Naive B cell (primary cell): ENCODE data around the gene SLC13A3. TPM values are rescaled to one million over a fixed set of nuclear protein-coding genes. Genes with fewer than 3 reads are reported as not detected.

Source experiments
- ATAC-seq, 2 donors: fragments of 150-1000 bp; cut with Tn5 transposase; 2 replicates each; pipeline ENCODE4 v1.10.0; 2021; ENCODE audit warnings: low read depth in 2 of 2, mild to moderate bottlenecking in 2 of 2, moderate library complexity in 2 of 2
- DNase-seq: peaks from one replicate; pipeline ENCODE4 v3.0.0; 2022
- H3K27ac Mint-ChIP-seq, 6 donors: one replicate each; pipeline ENCODE4 v1.8.0; 2020 to 2022; ENCODE audit warnings: mild to moderate bottlenecking in 6 of 6, mixed read lengths in 6 of 6, moderate library complexity in 5 of 6, inconsistent platforms in 2 of 6
- H3K27me3 Mint-ChIP-seq, 3 donors: one replicate each; pipeline ENCODE4 v1.8.0; 2021 to 2022; ENCODE audit warnings: mixed read lengths in 3 of 3, mild to moderate bottlenecking in 1 of 3
- H3K36me3 Mint-ChIP-seq, 2 donors: one replicate each; pipeline ENCODE4 v1.8.0; 2020 to 2022; ENCODE audit warnings: mixed read lengths in 2 of 2, inconsistent platforms in 1 of 2, mild to moderate bottlenecking in 1 of 2
- H3K4me1 Mint-ChIP-seq, 3 donors: one replicate each; pipeline ENCODE4 v1.8.0; 2020 to 2022; ENCODE audit warnings: mixed read lengths in 3 of 3, inconsistent platforms in 1 of 3, mild to moderate bottlenecking in 1 of 3, moderate library complexity in 1 of 3
- H3K4me3 Mint-ChIP-seq, 8 donors: one replicate each; pipeline ENCODE4 v1.8.0; 2020 to 2022; ENCODE audit warnings: mild to moderate bottlenecking in 8 of 8, mixed read lengths in 8 of 8, moderate library complexity in 8 of 8, inconsistent platforms in 2 of 8
- H3K9me3 Mint-ChIP-seq, 7 donors: one replicate each; pipeline ENCODE4 v1.8.0; 2020 to 2022; ENCODE audit warnings: mixed read lengths in 7 of 7, mild to moderate bottlenecking in 5 of 7, inconsistent platforms in 2 of 7, moderate library complexity in 1 of 7
- polyA plus RNA-seq, 6 donors: library from polyadenylated mRNA; unstranded; fragments of 300-500 nt; fragmentation: Illumina TruSeq; gene quantifications; one replicate each; pipeline ENCODE4 v1.2.3, GENCODE V29; 2021; ENCODE audit warnings: low read depth in 6 of 6

Gene SLC13A3, protein sequence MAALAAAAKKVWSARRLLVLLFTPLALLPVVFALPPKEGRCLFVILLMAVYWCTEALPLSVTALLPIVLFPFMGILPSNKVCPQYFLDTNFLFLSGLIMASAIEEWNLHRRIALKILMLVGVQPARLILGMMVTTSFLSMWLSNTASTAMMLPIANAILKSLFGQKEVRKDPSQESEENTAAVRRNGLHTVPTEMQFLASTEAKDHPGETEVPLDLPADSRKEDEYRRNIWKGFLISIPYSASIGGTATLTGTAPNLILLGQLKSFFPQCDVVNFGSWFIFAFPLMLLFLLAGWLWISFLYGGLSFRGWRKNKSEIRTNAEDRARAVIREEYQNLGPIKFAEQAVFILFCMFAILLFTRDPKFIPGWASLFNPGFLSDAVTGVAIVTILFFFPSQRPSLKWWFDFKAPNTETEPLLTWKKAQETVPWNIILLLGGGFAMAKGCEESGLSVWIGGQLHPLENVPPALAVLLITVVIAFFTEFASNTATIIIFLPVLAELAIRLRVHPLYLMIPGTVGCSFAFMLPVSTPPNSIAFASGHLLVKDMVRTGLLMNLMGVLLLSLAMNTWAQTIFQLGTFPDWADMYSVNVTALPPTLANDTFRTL
- under 1 TPM in 1 of 6 donors, not detected in 5; 0.53 TPM for polyA plus RNA-seq

DNA sequence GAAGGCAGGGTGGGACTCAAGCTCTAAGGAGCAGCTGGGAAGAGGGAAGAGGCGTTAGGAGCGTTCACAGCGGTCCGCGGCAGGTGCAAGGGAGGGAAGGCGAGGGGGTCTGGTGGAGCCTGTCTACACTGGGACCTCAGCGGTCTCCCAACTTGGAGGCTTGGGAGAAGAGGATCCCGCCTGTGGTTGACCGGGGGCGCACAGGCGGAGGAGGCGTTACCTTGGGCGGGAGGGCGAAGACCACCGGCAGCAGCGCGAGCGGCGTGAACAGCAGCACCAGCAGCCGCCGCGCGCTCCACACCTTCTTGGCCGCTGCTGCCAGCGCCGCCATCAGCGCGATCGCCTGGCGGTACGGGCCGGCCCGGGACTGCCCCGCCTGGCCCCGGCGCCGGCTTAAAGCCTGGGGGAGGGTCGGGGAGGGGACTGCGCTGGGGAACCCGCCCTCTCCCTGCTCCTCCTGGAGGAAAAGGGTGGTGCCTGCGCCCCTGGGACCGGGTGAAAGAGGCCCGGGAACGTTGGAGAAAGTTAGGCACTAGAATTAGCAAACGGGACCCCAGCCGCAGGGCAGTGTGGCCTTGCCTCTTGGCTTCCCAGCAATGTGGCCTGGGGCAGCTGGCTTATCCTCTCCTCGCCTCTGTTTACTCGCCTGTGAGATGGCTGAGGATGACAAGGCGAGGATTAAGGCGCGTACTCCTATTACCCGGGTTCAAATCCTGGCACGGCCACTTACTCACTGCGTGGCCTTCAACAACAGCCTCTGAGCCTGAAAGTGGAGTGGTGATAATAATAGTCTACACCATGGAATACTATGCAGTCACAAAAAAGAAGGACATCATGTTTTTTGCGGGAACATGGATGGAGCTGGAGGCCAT, at the start of gene SLC13A3:
Gene SLC13A3, minus strand, starts transcription at position 369 of the 872 bp plus-strand sequence. Its CDS starts 38 bp downstream, at position 331.
- Mint-ChIP-seq H3K36me3 (peaks cover 0 to 9% of the 10 kb centered on the region in 2 donors), H3K9me3 (peaks cover 0 to 11% (median 4%) of the 10 kb centered on the region in 7 donors), H3K27me3 (peaks cover 46 to 57% (median 49%) of the 10 kb centered on the region in 3 donors), H3K4me1 (peaks cover 0 to 4% (median 4%) of the 10 kb centered on the region in 3 donors), H3K4me3 (no peak within 1 kb of the TSS), H3K27ac (no peak within 1 kb of the TSS)
- ATAC-seq (no peak), DNase-seq (no peak)

DNA sequence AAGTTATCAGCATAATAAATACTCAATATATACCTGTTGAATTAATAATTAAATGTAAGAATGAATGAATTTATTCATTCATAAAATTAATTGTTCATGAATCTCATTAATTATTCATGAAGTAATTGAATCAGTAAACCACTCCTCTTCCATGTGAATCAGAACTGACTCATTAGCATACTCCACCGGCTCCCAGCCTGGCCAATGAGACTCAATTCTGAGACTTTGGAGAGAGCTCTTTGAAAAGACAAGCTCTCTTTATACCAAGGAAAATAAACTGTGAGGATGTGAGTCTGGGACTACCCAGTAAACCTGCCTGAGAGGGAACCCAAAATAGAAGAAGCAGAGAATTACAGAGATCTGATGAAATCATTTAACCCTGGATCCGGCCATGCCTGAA, 49.8 kb upstream of the SLC13A3 start:
- Mint-ChIP-seq H3K4me3 (no peak overlapping the region), H3K27me3 (peaks cover 29 to 50% (median 45%) of the 10 kb centered on the region in 3 donors), H3K36me3 (peaks cover 0 to 5% of the 10 kb centered on the region in 2 donors), H3K9me3 (peaks cover 0 to 9% (median 4%) of the 10 kb centered on the region in 7 donors), H3K27ac (no peak overlapping the region), H3K4me1 (no peaks in the 10 kb centered on the region)
- DNase-seq, result no peak
- no peak for ATAC-seq

DNA sequence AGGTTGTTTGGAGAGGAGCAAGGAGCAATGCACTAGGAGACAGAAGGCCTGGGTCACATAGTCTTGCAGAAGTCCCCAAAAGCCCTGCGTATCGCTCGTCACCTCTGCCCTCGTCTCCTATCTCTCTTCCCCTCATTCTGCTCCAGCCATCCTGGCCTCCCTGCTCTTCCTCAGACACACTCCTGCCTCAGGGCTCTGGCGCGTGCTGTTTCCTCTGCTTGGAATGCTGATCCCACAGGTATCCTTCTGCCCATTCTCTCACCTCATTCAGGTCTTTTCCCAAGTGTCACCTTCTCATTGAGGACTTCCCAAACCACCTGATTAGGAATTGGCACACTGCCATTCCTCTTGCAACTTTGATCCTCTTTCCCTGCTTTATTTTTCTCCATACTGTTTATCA, 49.2 kb upstream of the SLC13A3 start:
- ATAC-seq, result no peak
- Mint-ChIP-seq H3K27ac (peak overlapping the region in 2 of 6 donors; percentile 80 to 81), H3K36me3 (peaks cover 0 to 4% of the 10 kb centered on the region in 2 donors), H3K4me1 (no peaks in the 10 kb centered on the region), H3K4me3 (peak overlapping the region in 1 of 8 donors; percentile 30), H3K9me3 (peaks cover 0 to 6% (median 4%) of the 10 kb centered on the region in 7 donors), H3K27me3 (peaks cover 33 to 50% (median 45%) of the 10 kb centered on the region in 3 donors)
- no peak for DNase-seq

DNA sequence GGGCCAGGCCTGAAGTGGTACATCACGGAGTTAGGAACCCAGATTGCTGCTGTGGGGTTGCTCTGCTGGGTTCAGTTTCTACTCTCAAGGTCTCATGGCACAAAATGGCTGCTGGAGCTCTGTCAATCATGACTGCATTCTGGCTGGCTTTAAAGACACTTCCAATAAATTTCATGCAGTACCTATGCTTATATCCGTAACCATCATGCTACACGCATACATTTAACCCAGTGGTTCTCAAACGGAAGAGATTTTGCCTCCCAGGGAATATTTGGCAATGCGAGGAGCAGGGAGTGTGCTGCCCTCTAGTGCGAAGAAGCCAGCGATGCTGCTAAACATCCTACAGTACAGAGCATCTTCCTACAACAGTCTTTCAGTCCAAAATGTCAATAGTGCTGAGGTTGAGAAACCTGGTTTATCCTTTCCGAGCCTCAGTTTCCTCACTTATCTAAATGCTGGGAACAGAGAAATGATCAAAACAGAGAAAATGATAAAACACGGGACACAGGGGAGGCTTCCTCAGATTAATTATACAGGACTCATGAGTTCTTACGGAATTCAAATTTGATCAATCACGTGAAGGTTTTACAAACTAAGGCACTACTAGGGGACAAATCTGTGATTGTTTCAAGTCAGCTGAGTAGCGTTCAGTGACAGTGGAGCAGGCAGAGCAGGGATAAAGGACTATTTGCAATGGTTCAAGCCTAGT, 48.5 kb upstream of the SLC13A3 start:
- no peaks in the 10 kb centered on the region for H3K4me1 Mint-ChIP-seq
- H3K9me3 Mint-ChIP-seq, result peaks cover 0 to 4% (median 2%) of the 10 kb centered on the region in 7 donors
- peaks cover 0 to 4% of the 10 kb centered on the region in 2 donors for H3K36me3 Mint-ChIP-seq
- no peak overlapping the region for H3K4me3 Mint-ChIP-seq
- H3K27ac Mint-ChIP-seq, result peak overlapping the region in 1 of 6 donors; percentile 80
- peaks cover 32 to 45% (median 43%) of the 10 kb centered on the region in 3 donors for H3K27me3 Mint-ChIP-seq
- ATAC-seq (no peak), DNase-seq (no peak)

DNA sequence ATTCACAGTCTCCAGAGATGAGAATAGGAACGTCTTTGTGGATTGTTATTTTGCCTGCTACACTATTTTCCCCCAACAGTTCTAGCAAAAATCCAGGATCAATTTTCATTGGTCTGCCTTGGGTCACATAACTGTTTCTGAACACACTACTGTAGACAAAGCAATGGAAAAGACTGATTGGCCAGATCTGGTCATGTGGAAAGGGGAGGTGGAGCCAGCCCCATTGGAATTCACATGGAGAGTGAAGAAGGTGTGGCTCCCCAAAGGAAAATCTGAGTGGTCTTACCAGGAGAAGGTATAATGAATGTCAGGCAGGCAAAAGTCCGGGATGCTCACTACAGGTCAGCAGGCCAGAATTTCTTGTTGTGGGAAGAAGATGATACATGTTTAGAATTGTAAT, 47.5 kb upstream of the SLC13A3 start:
- Mint-ChIP-seq H3K27ac (no peak overlapping the region), H3K9me3 (peaks cover 0 to 6% (median 2%) of the 10 kb centered on the region in 7 donors), H3K4me1 (peaks cover 0 to 7% (median 5%) of the 10 kb centered on the region in 3 donors), H3K36me3 (peaks cover 0 to 4% of the 10 kb centered on the region in 2 donors), H3K27me3 (peaks cover 23 to 39% (median 33%) of the 10 kb centered on the region in 3 donors), H3K4me3 (no peak overlapping the region)
- ATAC-seq (no peak), DNase-seq (no peak)

DNA sequence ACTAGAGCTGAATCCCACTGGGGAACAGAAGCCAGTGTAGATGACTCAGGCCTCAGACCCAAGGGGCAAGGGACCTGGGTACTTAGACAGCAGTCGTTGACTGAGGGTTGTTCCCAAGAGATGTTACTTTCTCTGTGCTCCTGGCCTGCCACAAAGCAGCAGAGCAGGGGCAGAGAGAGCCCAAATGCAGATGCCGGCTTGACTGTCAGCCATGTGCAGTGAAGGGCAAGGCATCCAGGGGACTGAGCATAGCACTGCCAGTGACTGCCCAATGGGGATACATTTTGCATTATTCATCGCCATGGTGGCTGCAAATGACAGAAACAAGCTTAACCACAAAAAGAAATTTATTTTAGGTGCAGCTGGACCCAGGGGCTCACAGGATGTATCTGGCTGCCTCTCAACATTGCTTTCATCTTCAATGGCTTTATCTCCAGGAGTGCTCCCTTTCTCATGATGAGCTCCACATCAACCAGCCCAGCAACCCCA, 45.6 kb upstream of the SLC13A3 start:
- ATAC-seq (no peak), DNase-seq (no peak)
- Mint-ChIP-seq H3K9me3 (peaks cover 0 to 6% (median 2%) of the 10 kb centered on the region in 7 donors), H3K27ac (no peak overlapping the region), H3K4me1 (peaks cover 0 to 7% (median 5%) of the 10 kb centered on the region in 3 donors), H3K4me3 (no peak overlapping the region), H3K36me3 (peaks cover 0 to 4% of the 10 kb centered on the region in 2 donors), H3K27me3 (peaks cover 15 to 36% (median 27%) of the 10 kb centered on the region in 3 donors)

DNA sequence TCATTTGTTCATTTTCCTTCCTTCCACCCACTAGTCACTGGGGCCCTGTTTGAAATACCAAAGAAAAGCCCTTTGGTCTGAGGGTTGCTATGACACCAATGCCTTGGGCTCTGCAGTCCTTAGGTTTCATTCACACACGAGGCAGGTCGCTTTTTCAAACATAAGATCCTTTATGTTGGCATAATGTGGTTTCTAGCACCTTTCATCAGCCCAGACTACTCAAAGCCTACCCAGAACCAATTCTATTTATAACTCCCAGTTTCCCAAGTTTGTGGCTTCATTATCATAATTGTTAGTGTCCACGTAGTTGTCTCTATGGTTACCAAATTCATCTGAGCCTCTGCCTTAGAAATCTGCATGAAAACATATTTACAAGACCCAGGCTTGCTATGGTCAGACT, 44.6 kb upstream of the SLC13A3 start:
- H3K4me3 Mint-ChIP-seq, result no peak overlapping the region
- DNase-seq, result no peak
- no peak for ATAC-seq
- peaks cover 15 to 33% (median 27%) of the 10 kb centered on the region in 3 donors for H3K27me3 Mint-ChIP-seq
- peaks cover 0 to 7% (median 5%) of the 10 kb centered on the region in 3 donors for H3K4me1 Mint-ChIP-seq
- H3K36me3 Mint-ChIP-seq, result peaks cover 0 to 4% of the 10 kb centered on the region in 2 donors
- H3K27ac Mint-ChIP-seq, result no peak overlapping the region
- H3K9me3 Mint-ChIP-seq, result peaks cover 0 to 6% (median 2%) of the 10 kb centered on the region in 7 donors

DNA sequence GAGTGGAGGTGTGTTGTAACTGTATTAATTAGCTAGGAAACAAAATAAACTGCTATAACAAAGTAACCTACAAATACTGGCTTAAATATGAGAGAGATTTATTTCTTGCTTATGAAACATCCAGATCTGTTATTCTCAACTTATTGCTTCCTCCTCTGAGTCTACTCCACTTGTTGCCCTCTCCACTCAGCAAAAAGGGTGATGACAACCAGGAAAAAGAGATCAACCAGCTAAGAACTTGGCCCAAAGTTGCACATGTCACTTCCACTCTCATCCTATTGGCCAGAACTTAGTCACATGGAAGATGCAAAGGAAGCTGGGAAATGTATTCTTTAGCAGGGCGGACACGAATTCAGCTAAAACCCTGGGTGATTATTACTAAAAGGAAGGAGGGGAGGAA, 43.2 kb upstream of the SLC13A3 start:
- no peaks in the 10 kb centered on the region for H3K36me3 Mint-ChIP-seq
- peak overlapping the region in 1 of 8 donors; percentile 16 for H3K4me3 Mint-ChIP-seq
- H3K4me1 Mint-ChIP-seq, result peaks cover 5 to 11% (median 9%) of the 10 kb centered on the region in 3 donors
- H3K27ac Mint-ChIP-seq, result no peak overlapping the region
- H3K27me3 Mint-ChIP-seq, result peaks cover 11 to 19% (median 15%) of the 10 kb centered on the region in 3 donors
- DNase-seq (no peak), ATAC-seq (no peak)
- H3K9me3 Mint-ChIP-seq, result peaks cover 0 to 4% (median 0%) of the 10 kb centered on the region in 7 donors

DNA sequence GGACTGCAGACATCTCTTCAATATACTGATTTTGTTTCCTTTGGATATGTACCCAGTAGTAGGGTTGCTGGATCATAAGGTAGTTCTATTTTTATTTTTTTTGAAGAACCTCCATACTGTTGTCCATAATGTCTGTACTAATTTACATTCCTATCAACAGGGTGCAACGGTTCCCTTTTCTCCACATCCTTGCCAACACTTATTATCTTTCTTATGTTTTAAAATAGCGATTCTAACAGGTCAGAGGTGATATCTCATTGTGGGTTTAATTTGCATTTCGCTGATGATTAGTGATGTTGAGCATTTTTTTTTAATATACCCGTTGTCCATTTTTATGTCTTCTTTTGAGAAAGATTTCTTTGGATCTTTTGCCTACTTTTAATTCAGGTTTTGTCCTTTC, 39.9 kb upstream of the SLC13A3 start:
- DNase-seq (no peak), ATAC-seq (no peak)
- Mint-ChIP-seq H3K27me3 (peaks cover 0 to 5% (median 2%) of the 10 kb centered on the region in 3 donors), H3K4me3 (peak overlapping the region in 2 of 8 donors; percentile 43 to 98), H3K4me1 (peaks cover 24 to 37% (median 28%) of the 10 kb centered on the region in 3 donors), H3K27ac (no peak overlapping the region), H3K36me3 (no peaks in the 10 kb centered on the region), H3K9me3 (peaks cover 0 to 3% (median 0%) of the 10 kb centered on the region in 7 donors)

DNA sequence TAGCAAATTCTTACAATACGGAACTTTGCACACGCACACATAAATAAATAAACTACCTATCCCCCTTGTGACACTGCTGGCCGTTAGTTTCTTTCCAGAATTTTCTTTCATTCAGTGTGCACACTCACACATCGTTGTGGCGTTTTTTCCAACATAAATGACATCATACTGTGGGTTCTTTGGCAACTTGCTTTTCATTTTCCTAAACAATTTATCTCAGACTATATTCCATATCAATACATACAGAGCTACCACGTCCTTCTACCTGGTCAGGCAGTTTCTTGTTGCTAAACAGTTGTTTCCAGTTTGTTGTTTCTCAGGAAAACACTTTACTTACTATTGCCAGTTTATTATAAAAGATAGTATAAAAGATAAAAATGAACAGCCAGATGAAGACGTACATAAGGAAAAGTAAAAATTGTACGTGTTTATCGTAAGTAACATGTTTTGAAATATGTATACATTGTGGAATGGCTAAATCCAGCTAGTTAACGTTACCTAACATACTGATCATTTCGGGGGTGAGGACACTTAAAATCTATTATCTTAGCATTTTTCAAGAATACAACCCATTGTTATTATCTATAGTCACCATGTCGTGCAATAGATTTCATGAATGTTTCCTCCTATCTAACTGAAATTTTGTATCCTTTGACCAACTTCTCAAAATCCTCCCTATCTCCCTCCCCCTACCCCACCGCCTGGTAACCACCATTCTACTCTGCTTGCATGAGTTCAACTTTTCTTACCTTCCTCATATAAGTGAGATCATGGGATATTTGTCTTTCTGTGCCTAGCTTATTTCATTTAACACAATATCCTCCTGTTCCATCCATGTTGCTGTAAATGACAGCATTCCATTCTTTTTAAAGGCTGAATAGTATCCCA, 39.2 kb upstream of the SLC13A3 start:
- H3K4me3 Mint-ChIP-seq, result peak overlapping the region in 7 of 8 donors; percentile 75 to 100 (median 96)
- H3K4me1 Mint-ChIP-seq, result peaks cover 24 to 42% (median 28%) of the 10 kb centered on the region in 3 donors
- peaks cover 0 to 3% (median 0%) of the 10 kb centered on the region in 7 donors for H3K9me3 Mint-ChIP-seq
- DNase-seq (no peak), ATAC-seq (no peak)
- H3K36me3 Mint-ChIP-seq, result no peaks in the 10 kb centered on the region
- H3K27me3 Mint-ChIP-seq, result no peaks in the 10 kb centered on the region
- H3K27ac Mint-ChIP-seq, result peak overlapping the region in 5 of 6 donors; percentile 92 to 100 (median 97)

DNA sequence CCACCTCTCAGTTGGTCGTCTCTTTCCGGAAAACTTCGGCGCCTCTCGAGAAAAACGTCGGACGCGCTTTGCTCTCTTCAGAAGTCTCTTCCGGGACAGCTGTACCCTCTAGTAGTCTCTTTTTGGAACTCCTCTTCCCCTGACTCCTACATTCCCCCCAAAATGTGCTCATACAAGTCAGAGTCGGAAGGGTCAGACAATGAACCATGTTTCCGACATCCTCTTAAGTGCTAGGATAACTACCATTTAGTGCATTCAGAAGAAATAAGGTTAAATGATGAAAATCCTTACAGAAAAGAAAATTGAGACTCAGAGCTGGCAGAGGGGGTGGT, 38.5 kb upstream of the SLC13A3 start:
- H3K27me3 Mint-ChIP-seq, result no peaks in the 10 kb centered on the region
- peaks cover 28 to 46% (median 34%) of the 10 kb centered on the region in 3 donors for H3K4me1 Mint-ChIP-seq
- DNase-seq, result no peak
- ATAC-seq, result no peak
- peak overlapping the region; percentile 91 to 100 (median 96) for H3K27ac Mint-ChIP-seq
- H3K4me3 Mint-ChIP-seq, result peak overlapping the region; percentile 91 to 100 (median 97)
- peaks cover 0 to 5% of the 10 kb centered on the region in 2 donors for H3K36me3 Mint-ChIP-seq
- H3K9me3 Mint-ChIP-seq, result peaks cover 0 to 3% (median 0%) of the 10 kb centered on the region in 7 donors
